ENCODE results near the gene FAM9B.

DNA sequence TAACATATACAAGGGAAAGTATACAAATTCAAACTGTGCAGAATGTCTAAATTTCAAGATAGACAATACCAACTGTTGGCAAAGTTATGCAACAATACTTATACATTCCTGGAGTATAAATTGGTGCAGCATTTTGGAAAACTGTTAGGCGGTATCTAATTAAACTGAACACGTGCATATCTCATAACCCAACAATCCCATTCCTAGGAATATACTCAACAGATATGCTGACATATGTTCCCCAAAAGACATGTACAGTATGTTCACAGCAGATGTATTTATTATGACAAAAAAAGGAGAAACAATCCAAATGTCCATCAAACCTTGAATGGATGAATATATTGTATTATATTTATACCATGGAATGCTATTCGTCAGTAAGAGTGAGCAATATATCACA is 16.4 kb upstream of the FAM9B start:
- no peak for TF ChIP-seq GATA2 (IDR thresholded peaks at IDR 0.05; ENCODE audit: low read depth, low read length)
- no peak for TF ChIP-seq GATA3 (IDR thresholded peaks at IDR 0.05; ENCODE audit: low read depth, low read length)
